HG03432 (cell line): ENCODE results near the gene SLC2A6.

Source experiments
- ATAC-seq: cut with Tn5 transposase; IDR thresholded peaks from one replicate; pipeline ENCODE4 v1.9.1; 2021; ENCODE audit warnings: mild to moderate bottlenecking, moderate library complexity; ENCODE audit not compliant: unreplicated experiment

Gene SLC2A6

GRCh38 chr9:133443248-133443647 lies 35.7 kb downstream of the SLC2A6 start:
- no peak for ATAC-seq

GRCh38 chr9:133441571-133441970 lies 37.3 kb downstream of the SLC2A6 start:
- no peak for ATAC-seq

GRCh38 chr9:133440874-133441273 lies 38.0 kb downstream of the SLC2A6 start:
- ATAC-seq = peak; percentile 47

GRCh38 chr9:133439337-133439736 lies 39.6 kb downstream of the SLC2A6 start:
- ATAC-seq = no peak

- ATAC-seq = no peak
Observed at GRCh38 chr9:133437753-133438531, 41.0 kb downstream of the SLC2A6 start.

- no peak for ATAC-seq
Observed at GRCh38 chr9:133436681-133437080, 42.2 kb downstream of the SLC2A6 start.

GRCh38 chr9:133433351-133433843 lies 45.5 kb downstream of the SLC2A6 start:
- ATAC-seq = no peak

- no peak for ATAC-seq
Observed at GRCh38 chr9:133430244-133430643, 48.7 kb downstream of the SLC2A6 start.

GRCh38 chr9:133429641-133430161 lies 49.2 kb downstream of the SLC2A6 start:
- no peak for ATAC-seq

- no peak for ATAC-seq
Observed at GRCh38 chr9:133429214-133429613, 49.7 kb downstream of the SLC2A6 start.

- ATAC-seq = no peak
Observed at GRCh38 chr9:133428617-133429101, 50.2 kb downstream of the SLC2A6 start.

- ATAC-seq = no peak
Observed at GRCh38 chr9:133427658-133428348, 51.1 kb downstream of the SLC2A6 start.

- no peak for ATAC-seq
Observed at GRCh38 chr9:133426011-133426410, 52.9 kb downstream of the SLC2A6 start.

GRCh38 chr9:133425049-133425632 lies 53.8 kb downstream of the SLC2A6 start:
- no peak for ATAC-seq

GRCh38 chr9:133424187-133424586 lies 54.7 kb downstream of the SLC2A6 start:
- ATAC-seq = no peak

GRCh38 chr9:133423216-133423615 lies 55.7 kb downstream of the SLC2A6 start:
- no peak for ATAC-seq

GRCh38 chr9:133421615-133422542 lies 57.0 kb downstream of the SLC2A6 start, which contains the start of gene ADAMTS13:
Gene ADAMTS13, plus strand, starts transcription at chr9:133422367. Its CDS starts 77 bp downstream, at chr9:133422444.
- no peak for ATAC-seq
